GM21576 (cell line): Measurements from ENCODE around the gene HIPK2.
A peak's percentile ranks its signal among the peaks of the same experiment; 100 is the strongest.

Experiments used
- ATAC-seq: cut with Tn5 transposase; IDR thresholded peaks from one replicate; pipeline ENCODE4 v1.9.1; 2021; ENCODE audit warnings: mild to moderate bottlenecking, moderate library complexity; ENCODE audit not compliant: unreplicated experiment

Gene HIPK2

GRCh38 chr7:139777948-139778841, at the start of gene HIPK2:
Gene HIPK2, minus strand, starts transcription at chr7:139777998. Its CDS starts 375 bp downstream, at chr7:139777623.
- peak; percentile 47 for ATAC-seq

DNA sequence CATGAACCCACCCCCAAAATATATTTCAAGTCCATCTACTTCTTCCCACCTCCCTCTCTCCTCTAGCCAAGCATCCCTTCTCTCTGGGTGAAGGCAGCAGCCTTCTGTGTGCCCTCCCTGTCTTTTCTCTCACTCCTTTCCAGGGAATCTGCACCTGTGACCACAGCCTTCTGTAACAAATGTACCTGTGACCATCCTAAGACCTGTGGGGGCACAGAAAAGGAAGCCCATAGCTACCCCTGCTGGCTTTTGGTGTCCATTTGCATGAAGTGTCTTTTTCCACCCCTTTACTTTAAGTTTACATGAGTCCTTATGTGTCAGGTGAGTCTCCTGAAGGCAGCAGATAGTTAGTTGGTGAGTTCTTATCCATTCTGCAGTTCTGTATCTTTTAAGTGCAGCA, 49.2 kb upstream of the HIPK2 start:
- no peak for ATAC-seq

DNA sequence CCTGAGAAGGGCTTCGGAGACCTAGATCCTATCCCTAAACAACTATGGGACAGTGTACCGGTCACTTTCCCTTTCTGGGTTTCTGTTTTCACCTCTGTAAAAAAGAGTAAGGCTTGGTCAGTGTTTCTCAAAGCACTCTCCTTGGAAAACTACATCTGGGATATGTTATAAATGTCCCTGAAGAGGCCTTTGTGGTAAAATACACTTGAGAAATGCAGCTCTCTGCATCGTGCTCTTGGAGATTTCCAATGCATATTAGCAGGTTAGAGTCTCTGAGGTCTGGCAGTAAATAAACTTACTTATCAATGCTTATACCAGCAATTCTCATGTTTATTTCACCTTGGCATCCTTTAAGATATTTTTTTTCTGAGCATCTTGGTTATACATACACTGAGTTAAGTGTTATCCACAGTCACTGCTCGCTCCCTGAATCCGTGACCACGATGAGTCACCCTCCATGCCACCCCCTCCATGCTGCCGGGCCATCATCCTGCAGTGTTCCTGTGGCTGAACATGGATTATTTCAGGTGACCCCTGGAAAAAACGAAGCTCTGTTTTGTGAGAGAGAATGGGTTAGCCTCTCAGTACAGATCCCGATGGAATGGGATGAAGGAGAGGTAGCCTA, 48.0 kb upstream of the HIPK2 start:
- no peak for ATAC-seq

- ATAC-seq, result no peak
Observed at GRCh38 chr7:139823959-139824521, 46.2 kb upstream of the HIPK2 start.

GRCh38 chr7:139822855-139823254, 45.1 kb upstream of the HIPK2 start:
- no peak for ATAC-seq

DNA sequence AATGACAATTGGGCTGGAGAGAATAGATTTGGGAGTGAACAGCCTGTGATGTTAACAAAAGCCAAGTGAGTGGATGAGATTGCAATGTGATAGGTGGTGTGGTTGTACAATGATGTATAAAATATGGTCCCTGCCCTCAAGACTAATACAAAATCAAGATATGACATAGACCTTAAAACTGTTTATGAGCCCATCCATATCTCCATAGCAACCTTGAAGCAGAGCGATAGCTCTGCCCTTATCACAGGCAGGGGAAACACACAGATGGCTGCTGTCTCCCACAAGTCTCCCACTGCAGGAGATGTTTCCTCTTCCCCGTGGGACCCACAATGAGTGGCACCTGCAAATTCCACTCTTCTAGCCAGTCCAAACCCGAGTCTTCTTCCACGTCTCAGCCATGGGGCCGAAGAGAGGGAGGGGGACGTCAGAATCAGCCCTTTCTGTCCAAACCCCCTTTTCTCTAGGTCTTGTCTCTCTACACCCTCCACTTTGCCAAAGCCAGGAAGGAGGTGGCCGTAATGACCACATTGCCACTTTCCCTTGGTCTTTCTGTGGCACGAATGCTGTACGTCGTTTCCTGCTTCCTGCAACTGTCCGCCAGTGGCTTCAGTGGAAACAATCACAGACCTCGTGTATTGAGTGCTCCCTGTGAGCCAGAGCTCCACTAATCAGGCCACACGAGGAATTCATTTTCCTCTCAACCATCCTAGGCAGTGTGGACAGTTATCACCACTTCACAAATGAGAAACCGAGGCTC, 43.7 kb upstream of the HIPK2 start:
- no peak for ATAC-seq

- no peak for ATAC-seq
Observed at GRCh38 chr7:139820089-139820488, 42.3 kb upstream of the HIPK2 start.

GRCh38 chr7:139817249-139817648, 39.5 kb upstream of the HIPK2 start:
- no peak for ATAC-seq

DNA sequence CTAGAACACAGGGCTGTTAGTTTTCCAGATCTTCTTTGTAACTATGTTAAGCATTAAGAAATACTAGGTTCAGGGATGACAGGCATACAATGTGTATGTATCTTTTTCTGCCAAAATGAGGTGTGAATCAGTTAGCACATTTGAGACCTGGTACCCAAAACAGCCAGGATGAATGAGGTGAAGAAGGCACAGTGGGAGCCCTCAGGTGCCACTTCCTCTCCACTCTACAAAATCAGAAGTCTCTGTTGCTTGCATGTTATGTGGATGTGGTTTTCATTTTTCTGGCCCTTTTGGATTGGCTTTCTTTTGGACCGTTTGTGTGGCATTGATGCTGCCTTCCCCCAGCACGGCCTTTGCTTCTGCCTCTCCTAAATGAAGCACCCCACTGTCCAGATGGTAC, 35.9 kb upstream of the HIPK2 start:
- no peak for ATAC-seq

GRCh38 chr7:139813151-139813550, 35.4 kb upstream of the HIPK2 start:
- ATAC-seq, result no peak

- no peak for ATAC-seq
Observed at GRCh38 chr7:139811066-139811465, 33.3 kb upstream of the HIPK2 start.

DNA sequence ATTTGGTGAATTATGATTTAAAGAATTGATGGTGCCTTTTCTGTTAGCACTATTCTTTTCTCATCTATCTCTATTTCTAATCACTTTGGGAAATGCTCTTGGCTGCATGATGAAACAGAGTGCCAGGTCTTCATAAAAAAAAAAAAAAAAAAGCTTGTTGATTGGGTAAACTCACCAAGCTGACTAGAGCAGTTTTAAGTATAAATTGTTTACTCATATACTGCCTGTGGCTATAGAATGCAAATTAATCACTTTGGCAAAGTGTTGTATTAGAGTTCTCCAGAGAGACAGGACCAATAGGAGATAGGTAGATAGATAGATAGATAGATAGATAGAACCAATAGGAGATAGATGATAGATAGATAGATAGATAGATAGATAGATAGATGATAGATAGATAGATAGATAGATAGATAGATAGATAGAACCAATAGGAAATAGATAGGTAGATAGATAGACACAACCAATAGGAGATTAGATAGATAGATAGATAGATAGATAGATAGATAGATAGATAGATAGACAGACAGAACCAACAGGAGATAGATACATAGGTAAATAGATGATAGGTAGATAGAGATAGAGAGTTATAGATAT, 31.1 kb upstream of the HIPK2 start:
- no peak for ATAC-seq

DNA sequence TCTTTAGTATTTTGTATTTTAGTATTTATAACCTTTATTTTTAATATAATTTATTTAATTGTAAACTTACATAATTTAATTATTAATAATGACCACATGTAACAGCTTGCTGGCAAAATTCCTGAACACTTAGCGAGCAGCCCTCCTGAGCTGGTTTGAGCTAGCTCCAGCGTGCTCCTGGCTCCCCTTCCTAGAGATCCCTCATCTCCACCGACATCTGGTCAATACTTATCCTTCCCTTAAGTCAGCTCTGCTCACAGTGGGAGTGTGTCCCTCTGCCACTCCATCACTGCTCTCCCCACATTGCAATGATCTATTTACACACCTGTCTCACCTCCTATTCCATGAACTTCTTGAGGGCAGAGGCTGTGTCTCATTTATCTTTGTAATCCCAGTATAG, 30.6 kb upstream of the HIPK2 start:
- ATAC-seq, result no peak

- no peak for ATAC-seq
Observed at GRCh38 chr7:139807009-139807408, 29.2 kb upstream of the HIPK2 start.

GRCh38 chr7:139804571-139804970, 26.8 kb upstream of the HIPK2 start:
- ATAC-seq, result no peak

GRCh38 chr7:139799586-139799985, 21.8 kb upstream of the HIPK2 start:
- ATAC-seq, result no peak

- ATAC-seq, result no peak
Observed at GRCh38 chr7:139798892-139799291, 21.1 kb upstream of the HIPK2 start.

DNA sequence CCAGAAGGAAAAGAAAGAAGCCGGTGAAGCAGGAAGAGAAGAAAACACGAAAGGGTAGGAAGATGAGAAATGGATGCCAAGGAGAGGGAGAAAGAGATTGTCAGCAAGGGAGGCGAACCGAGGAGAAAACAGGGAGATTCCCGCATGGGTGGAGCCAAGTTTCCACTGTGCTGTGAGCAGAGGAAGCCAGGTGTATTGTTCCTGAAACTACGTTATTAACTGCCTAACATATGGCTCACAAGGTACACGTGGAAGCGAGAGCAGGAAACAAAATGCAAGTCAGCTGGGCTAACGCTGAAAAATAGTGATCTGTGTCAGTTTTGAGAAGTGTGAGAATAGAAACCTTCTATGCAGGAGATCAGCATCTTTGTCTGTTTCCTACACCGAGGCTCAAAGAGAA, 20.4 kb upstream of the HIPK2 start:
- peak; percentile 93 for ATAC-seq

GRCh38 chr7:139797607-139798006, 19.8 kb upstream of the HIPK2 start:
- ATAC-seq, result no peak

DNA sequence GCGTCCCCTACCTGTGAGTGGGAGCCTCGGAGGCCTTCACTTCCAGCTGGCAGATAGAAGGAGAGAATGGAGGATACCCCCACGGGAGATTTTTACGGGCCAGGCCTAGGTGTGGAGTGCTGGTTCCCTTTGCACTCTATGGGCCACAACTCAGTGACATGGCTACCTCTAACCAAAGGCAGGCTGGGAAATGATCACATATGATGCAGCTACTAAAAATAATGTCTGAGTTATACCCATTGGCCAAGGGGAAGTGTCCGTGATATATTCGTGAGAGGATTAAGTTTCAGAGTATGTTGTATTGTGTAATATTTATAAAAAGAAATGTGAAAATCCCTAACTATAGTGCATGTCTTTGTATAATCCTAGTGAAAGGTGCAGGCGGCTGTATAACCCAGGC, 13.5 kb upstream of the HIPK2 start:
- ATAC-seq, result no peak

- no peak for ATAC-seq
Observed at GRCh38 chr7:139784648-139785047, 6.8 kb upstream of the HIPK2 start.
